Body of pancreas (tissue), 4 donors: ENCODE results near the gene ALOX15B. TPM values are rescaled to one million over a fixed set of nuclear protein-coding genes. Genes with fewer than 3 reads are reported as not detected.

Experiments used
- ATAC-seq: fragments of 150-250 bp; one replicate; pipeline ENCODE4 v1.9.1; 2016
- DNase-seq, 4 donors: peaks; one replicate each; pipeline ENCODE4 v3.0.0-alpha.2; 2019
- H3K27ac ChIP-seq, 4 donors: fragments of 200-600 bp; sonication (generic); 1 replicate in 3 of 4; 2 replicates in 1 of 4; pipeline versions ENCODE4 v1.5.1 to v1.6.1; 2016 to 2019; ENCODE audit warnings: mild to moderate bottlenecking in 1 of 4, mixed read lengths in 1 of 4, moderate library complexity in 1 of 4
- H3K27me3 ChIP-seq, 2 donors: fragments of 200-600 bp; sonication (generic); one replicate each; pipeline ENCODE4 v1.6.0; 2016; ENCODE audit warnings: mild to moderate bottlenecking in 1 of 2
- H3K36me3 ChIP-seq, 2 donors: fragments of 200-600 bp; sonication (generic); replicated peaks in 1 of 2; 2 replicates each; pipeline ENCODE4 v1.5.1; 2016; ENCODE audit warnings: low read depth in 2 of 2; ENCODE audit not compliant: insufficient read depth in 1 of 2
- H3K4me1 ChIP-seq: fragments of 200-600 bp; sonication (generic); one replicate; pipeline ENCODE4 v1.6.0; 2016
- H3K4me3 ChIP-seq, 2 donors: fragments of 200-600 bp; sonication (generic); 1 replicate in 1 of 2; 2 replicates in 1 of 2; pipeline ENCODE4 v1.5.1; 2016 to 2019
- H3K9me3 ChIP-seq, 3 donors: fragments of 200-600 bp; sonication (generic); 1 replicate in 2 of 3; 2 replicates in 1 of 3; pipeline ENCODE4 v1.5.1; 2016
- CTCF ChIP-seq, 7 experiments: fragments of 450-650 bp in 4 of 7; fragments of 200-600 bp in 3 of 7; sonication (generic) in 3 of 7; IDR thresholded peaks; one replicate each; pipeline ENCODE4 v1.5.1; 2016 to 2019; ENCODE audit warnings: antibody characterized with exemption in 7 of 7
- POLR2A ChIP-seq, 3 donors: fragments of 450-650 bp; IDR thresholded peaks; one replicate each; pipeline ENCODE4 v1.6.1; 2016; ENCODE audit warnings: antibody characterized with exemption in 3 of 3, mild to moderate bottlenecking in 2 of 3
- WGBS, 2 donors: methylation state at CpG; one replicate each; pipeline ENCODE4 v1.1.5; 2017; 5-methylcytosine and 5-hydroxymethylcytosine counted together
- intact Hi-C: fragments of 100-400 bp; cut with DNase I; formaldehyde crosslinking; loops from one replicate; pipeline ENCODE4 v1.15.1; 2023
- total RNA-seq, 2 donors: library from RNA; depleted of rRNA; stranded (reverse); fragments of >200 nt; gene quantifications; one replicate each; pipeline ENCODE4 v1.1.0, GENCODE V29; 2016

Gene ALOX15B
- total RNA-seq, 2 donors from 2014 or later, result 1.3 TPM; not detected in 1

DNA sequence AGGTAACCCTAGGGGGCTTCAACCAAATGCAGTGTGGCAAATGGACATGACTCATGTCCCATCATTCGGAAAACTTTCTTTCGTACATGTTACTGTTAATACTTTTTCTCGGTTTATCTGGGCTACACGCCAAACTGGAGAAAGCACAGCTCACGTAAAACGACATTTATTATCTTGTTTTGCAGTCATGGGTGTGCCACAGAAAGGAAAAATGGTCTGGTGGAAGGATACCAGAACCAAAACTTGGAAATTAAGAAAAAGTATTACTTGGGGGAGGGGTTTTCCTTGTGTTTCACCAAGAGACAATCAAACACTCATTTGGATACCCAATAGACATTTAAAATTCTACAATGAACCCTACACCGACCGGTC lies 23.6 kb downstream of the ALOX15B start:
- ATAC-seq (no peak), DNase-seq (no peak)
- TF ChIP-seq POLR2A (IDR thresholded peaks at IDR 0.05) (no peak), CTCF (IDR thresholded peaks at IDR 0.05) (no peak)
- Histone ChIP-seq H3K27me3 (peaks cover 4 to 19% of the 10 kb centered on the region in 2 donors), H3K4me3 (no peak overlapping the region), H3K36me3 (no peaks in the 10 kb centered on the region), H3K4me1 (peaks cover 11% of the 10 kb centered on the region), H3K27ac (no peak overlapping the region), H3K9me3 (no peaks in the 10 kb centered on the region)
- intact Hi-C loops, result no loop called here
- 20 to 27% methylated on average over 8 of the region's 8 CpGs for WGBS, 2 donors

DNA sequence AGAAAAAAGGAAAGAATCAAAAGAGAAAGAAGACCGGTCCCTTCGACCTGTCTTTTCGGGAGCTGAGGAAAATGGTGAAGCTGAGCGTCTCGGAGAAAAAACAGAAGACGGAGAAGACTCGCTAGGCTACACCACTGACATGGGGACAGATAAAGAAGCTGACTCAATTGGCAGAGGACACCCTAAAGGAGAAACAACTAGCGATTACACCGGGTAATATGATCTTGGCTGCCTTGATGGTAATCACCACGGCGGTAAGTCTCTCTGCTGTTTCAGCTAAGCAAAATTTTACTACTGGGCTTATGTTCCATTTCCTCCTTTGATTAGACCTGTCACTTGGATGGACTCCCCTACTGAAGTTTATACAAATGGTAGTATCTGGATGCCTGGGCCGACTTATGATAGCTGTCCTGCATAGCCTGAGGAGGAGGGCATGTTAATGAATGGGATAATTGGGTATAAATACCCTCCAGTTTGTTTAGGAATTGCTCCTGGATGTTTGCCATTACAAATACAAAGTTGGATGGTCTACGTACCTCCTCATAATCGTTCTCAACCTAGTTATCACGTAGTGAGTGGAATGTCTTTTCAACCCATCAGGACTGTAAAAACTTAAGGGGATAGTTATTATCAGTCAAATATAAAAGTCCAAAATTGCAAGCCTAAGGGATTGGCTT lies 24.1 kb downstream of the ALOX15B start:
- TF ChIP-seq CTCF (IDR thresholded peaks at IDR 0.05), result no peak
- TF ChIP-seq POLR2A (IDR thresholded peaks at IDR 0.05), result no peak
- Histone ChIP-seq H3K4me3 (no peak overlapping the region), H3K27ac (no peak overlapping the region), H3K36me3 (no peaks in the 10 kb centered on the region), H3K27me3 (peaks cover 4 to 18% of the 10 kb centered on the region in 2 donors), H3K9me3 (no peaks in the 10 kb centered on the region), H3K4me1 (peaks cover 6% of the 10 kb centered on the region)
- no peak for DNase-seq
- ATAC-seq, result no peak
- 27 to 37% methylated on average over 15 of the region's 15 CpGs for WGBS, 2 donors
- intact Hi-C loops, result no loop called here

DNA sequence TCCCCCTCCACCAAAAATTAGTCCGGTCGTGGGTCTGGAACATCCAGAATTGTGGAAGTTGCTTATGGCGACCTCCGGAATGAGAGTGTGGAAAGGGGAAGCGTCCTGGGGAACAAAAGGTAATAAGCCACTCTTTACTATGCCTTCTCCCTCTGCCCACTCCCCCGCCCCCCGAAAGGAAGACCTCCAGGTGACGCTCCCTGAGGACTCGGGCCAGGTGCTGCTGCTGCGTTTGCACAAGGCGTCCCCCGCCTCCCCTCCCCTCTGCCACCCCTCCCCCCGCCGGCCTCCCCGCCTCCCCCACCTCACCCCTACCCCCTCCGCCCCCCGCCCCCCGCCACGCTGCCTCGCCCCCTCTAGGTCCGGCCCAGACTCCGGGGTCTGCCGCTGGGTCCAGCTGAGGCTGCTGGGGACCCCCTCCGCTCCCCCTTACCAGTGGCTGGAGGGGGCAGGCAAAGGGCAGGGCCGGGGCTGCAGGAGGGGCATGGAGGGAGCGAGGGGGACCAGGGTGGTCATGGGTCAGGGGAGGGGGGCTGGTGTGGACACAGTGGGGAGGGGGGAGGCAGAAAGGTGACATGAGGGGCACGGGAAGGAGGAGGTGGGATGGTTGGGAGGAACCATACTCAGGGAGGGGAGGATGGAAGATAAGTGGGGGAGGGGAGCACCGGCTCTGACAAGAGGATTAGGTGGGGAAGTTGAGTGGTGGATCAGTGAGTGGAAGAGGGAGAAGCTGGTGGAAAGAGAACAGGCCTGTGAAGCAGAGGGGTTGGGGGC lies 25.1 kb downstream of the ALOX15B start:
- Histone ChIP-seq H3K27me3 (peaks cover 4 to 13% of the 10 kb centered on the region in 2 donors), H3K36me3 (no peaks in the 10 kb centered on the region), H3K9me3 (no peaks in the 10 kb centered on the region), H3K27ac (no peak overlapping the region), H3K4me3 (no peak overlapping the region), H3K4me1 (peaks cover 2% of the 10 kb centered on the region)
- intact Hi-C loops, result no loop called here
- TF ChIP-seq POLR2A (IDR thresholded peaks at IDR 0.05) (no peak), CTCF (IDR thresholded peaks at IDR 0.05) (no peak)
- WGBS, 2 donors, result 14 to 20% methylated on average over 15 to 24 of the region's 28 CpGs
- DNase-seq (no peak), ATAC-seq (no peak)

GRCh38 chr17:8064561-8065019 lies 25.7 kb downstream of the ALOX15B start:
- peaks cover 4 to 13% of the 10 kb centered on the region in 2 donors for H3K27me3 ChIP-seq
- no peaks in the 10 kb centered on the region for H3K36me3 ChIP-seq
- no peak overlapping the region for H3K4me3 ChIP-seq
- no peaks in the 10 kb centered on the region for H3K9me3 ChIP-seq
- no peak for DNase-seq
- H3K27ac ChIP-seq, result no peak overlapping the region
- H3K4me1 ChIP-seq, result no peaks in the 10 kb centered on the region
- no peak for TF ChIP-seq CTCF (IDR thresholded peaks at IDR 0.05)
- ATAC-seq, result no peak
- WGBS, 2 donors, result 43 to 67% methylated on average over 5 to 6 of the region's 6 CpGs
- intact Hi-C loops, result no loop called here
